Gastrocnemius medialis (tissue), 4 donors: ENCODE data around the gene MGST2.

Experiments used
- POLR2A ChIP-seq, 2 donors: fragments of 450-650 bp; IDR thresholded peaks; one replicate each; pipeline ENCODE4 v1.6.1; 2017; ENCODE audit warnings: antibody characterized with exemption in 2 of 2, mild to moderate bottlenecking in 2 of 2, moderate library complexity in 2 of 2
- TF ChIP-seq, protein P1 (sequence below), 5 experiments: fragments of 450-650 bp in 3 of 5; fragments of 200-600 bp in 2 of 5; sonication (generic) in 2 of 5; IDR thresholded peaks in 4 of 5; conservative IDR thresholded peaks in 1 of 5; 1 replicate in 4 of 5; 2 replicates in 1 of 5; pipeline ENCODE4 v1.5.1; 2016 to 2019; ENCODE audit warnings: antibody characterized with exemption in 5 of 5, mild to moderate bottlenecking in 3 of 5, moderate library complexity in 3 of 5

DNA sequence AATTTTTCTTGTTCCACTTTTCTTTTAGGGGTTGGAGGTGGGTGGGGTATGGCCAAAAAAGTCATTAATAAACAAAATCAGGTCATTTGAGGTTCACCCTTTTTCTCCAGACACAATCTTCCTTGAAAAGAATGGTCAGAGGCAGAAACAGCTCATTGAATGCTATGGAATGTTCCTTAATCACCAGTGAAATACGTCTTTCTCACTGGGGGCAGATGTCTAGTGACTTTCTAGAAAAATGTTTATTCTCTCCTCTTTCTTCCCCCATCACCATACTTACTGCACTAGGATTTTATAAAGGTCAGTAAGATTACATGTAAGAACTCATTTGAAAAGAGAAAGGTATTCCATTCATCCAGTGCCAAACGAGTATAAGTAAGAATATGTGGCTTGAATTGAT lies 44.5 kb downstream of the MGST2 start:
- TF ChIP-seq, protein P1, sequence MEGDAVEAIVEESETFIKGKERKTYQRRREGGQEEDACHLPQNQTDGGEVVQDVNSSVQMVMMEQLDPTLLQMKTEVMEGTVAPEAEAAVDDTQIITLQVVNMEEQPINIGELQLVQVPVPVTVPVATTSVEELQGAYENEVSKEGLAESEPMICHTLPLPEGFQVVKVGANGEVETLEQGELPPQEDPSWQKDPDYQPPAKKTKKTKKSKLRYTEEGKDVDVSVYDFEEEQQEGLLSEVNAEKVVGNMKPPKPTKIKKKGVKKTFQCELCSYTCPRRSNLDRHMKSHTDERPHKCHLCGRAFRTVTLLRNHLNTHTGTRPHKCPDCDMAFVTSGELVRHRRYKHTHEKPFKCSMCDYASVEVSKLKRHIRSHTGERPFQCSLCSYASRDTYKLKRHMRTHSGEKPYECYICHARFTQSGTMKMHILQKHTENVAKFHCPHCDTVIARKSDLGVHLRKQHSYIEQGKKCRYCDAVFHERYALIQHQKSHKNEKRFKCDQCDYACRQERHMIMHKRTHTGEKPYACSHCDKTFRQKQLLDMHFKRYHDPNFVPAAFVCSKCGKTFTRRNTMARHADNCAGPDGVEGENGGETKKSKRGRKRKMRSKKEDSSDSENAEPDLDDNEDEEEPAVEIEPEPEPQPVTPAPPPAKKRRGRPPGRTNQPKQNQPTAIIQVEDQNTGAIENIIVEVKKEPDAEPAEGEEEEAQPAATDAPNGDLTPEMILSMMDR (IDR thresholded peaks at IDR 0.05 in 4 of 5, conservative IDR thresholded peaks at IDR 0.05 in 1 of 5), result no peak
- no peak for TF ChIP-seq POLR2A (IDR thresholded peaks at IDR 0.05)
